ENCODE results near the gene SPDYE5.
"Not testable (repeated sequence)": the region's sequence is repeated elsewhere in the genome, so short reads cannot be mapped to it uniquely, and the experiment has no call there.

GRCh38 chr7:75442465-75443111, 49.5 kb upstream of the SPDYE5 start:
- not testable (repeated sequence) for TF ChIP-seq POLR2AphosphoS5 (IDR thresholded peaks at IDR 0.05; ENCODE audit: borderline replicate concordance, low read depth, low read length); EZH2 (IDR thresholded peaks at IDR 0.05)
